ENCODE data around the gene METTL9.

DNA sequence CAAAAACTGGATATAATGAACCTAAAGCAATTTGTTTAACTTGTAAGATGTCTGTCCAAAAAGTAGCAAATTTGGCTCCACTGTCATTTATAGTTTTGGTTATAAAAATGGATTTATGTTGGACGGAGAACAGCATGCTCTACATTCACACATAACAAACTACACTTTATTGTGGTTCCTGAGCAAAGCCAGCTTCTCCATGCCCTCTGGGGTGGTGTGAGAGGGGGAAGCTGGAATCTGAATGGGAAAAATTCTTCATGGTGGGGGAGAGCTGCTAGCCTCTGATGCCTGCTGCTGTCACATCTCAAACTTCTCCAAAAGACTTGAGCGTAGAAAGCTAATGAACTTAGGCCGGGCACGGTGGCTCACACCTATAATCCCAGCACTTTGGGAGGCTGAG, 9.8 kb upstream of the METTL9 start:
- no peak for TF ChIP-seq ZNF239 (CRISPR knock-in tag; IDR thresholded peaks at IDR 0.05)
- TF ChIP-seq MAZ (CRISPR knock-in tag; conservative IDR thresholded peaks at IDR 0.05 in 1 of 2, IDR thresholded peaks at IDR 0.05 in 1 of 2), result no peak
- no peak for TF ChIP-seq C11orf30 (IDR thresholded peaks at IDR 0.05; ENCODE audit: low read depth)
- TF ChIP-seq, protein P1, sequence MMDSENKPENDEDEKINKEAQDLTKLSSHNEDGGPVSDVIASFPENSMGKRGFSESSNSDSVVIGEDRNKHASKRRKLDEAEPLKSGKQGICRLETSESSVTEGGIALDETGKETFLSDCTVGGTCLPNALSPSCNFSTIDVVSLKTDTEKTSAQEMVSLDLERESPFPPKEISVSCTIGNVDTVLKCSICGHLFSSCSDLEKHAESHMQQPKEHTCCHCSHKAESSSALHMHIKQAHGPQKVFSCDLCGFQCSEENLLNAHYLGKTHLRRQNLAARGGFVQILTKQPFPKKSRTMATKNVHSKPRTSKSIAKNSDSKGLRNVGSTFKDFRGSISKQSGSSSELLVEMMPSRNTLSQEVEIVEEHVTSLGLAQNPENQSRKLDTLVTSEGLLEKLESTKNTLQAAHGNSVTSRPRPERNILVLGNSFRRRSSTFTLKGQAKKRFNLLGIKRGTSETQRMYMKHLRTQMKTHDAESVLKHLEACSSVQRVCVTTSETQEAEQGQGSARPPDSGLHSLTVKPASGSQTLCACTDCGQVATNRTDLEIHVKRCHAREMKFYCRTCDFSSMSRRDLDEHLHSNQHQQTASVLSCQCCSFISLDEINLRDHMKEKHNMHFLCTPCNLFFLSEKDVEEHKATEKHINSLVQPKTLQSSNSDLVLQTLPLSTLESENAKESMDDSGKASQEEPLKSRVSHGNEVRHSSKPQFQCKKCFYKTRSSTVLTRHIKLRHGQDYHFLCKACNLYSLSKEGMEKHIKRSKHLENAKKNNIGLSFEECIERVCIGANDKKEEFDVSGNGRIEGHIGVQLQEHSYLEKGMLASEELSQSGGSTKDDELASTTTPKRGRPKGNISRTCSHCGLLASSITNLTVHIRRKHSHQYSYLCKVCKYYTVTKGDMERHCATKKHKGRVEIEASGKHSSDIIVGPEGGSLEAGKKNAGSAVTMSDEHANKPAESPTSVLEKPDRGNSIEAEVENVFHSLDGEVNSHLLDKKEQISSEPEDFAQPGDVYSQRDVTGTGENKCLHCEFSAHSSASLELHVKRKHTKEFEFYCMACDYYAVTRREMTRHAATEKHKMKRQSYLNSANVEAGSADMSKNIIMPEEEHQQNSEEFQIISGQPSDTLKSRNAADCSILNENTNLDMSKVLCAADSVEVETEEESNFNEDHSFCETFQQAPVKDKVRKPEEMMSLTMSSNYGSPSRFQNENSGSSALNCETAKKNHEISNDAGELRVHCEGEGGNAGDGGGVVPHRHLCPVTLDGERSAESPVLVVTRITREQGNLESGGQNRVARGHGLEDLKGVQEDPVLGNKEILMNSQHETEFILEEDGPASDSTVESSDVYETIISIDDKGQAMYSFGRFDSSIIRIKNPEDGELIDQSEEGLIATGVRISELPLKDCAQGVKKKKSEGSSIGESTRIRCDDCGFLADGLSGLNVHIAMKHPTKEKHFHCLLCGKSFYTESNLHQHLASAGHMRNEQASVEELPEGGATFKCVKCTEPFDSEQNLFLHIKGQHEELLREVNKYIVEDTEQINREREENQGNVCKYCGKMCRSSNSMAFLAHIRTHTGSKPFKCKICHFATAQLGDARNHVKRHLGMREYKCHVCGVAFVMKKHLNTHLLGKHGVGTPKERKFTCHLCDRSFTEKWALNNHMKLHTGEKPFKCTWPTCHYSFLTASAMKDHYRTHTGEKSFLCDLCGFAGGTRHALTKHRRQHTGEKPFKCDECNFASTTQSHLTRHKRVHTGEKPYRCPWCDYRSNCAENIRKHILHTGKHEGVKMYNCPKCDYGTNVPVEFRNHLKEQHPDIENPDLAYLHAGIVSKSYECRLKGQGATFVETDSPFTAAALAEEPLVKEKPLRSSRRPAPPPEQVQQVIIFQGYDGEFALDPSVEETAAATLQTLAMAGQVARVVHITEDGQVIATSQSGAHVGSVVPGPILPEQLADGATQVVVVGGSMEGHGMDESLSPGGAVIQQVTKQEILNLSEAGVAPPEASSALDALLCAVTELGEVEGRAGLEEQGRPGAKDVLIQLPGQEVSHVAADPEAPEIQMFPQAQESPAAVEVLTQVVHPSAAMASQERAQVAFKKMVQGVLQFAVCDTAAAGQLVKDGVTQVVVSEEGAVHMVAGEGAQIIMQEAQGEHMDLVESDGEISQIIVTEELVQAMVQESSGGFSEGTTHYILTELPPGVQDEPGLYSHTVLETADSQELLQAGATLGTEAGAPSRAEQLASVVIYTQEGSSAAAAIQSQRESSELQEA (IDR thresholded peaks at IDR 0.05; ENCODE audit: low read depth), result no peak

Measured in K562 (cell line).